ENCODE data around the gene CCDC117. TPM values are rescaled to one million over a fixed set of nuclear protein-coding genes. Genes with fewer than 3 reads are reported as not detected.
A peak's percentile ranks its signal among the peaks of the same experiment; 100 is the strongest.

The CCDC117 gene
- total RNA-seq, 2 donors from 2014 or later: 40.9 TPM

- DNase-seq: no peak
- Histone ChIP-seq H3K9me3 (ENCODE audit: control insufficient read depth, low read length) (no peaks in the 10 kb centered on the region), H3K9ac (ENCODE audit: extremely low read depth, low read length, poor library complexity, severe bottlenecking) (no peak overlapping the region), H3K27me3 (ENCODE audit: control insufficient read depth, insufficient read depth, low read length, poor library complexity, severe bottlenecking) (no peaks in the 10 kb centered on the region), H3K27ac (ENCODE audit: low read depth, low read length) (no peak overlapping the region), H3K4me1 (ENCODE audit: control insufficient read depth, insufficient read depth, low read length) (no peaks in the 10 kb centered on the region), H3K36me3 (ENCODE audit: control insufficient read depth, insufficient read depth, low read length) (peaks cover 64% of the 10 kb centered on the region), H3K4me3 (ENCODE audit: low read length) (no peak overlapping the region)
- 90% methylated on average over 3 of the region's 3 CpGs; no CpG with 5 or more reads in 1 of the 2 experiments for WGBS, 2 experiments (ENCODE audit: insufficient coverage in 1 of 2, insufficient read length in 1 of 2)
- Mint-ChIP-seq H3K27me3 (ENCODE audit: insufficient read depth) (no peaks in the 10 kb centered on the region), H3K9me3 (no peaks in the 10 kb centered on the region), H3K27ac (peak overlapping the region; percentile 87), H3K4me3 (no peak overlapping the region), H3K36me3 (ENCODE audit: low read depth) (peaks cover 60% of the 10 kb centered on the region), H3K4me1 (peaks cover 7% of the 10 kb centered on the region)
- TF ChIP-seq CTCF (conservative IDR thresholded peaks at IDR 0.05): no peak
Measured at GRCh38 chr22:28791841-28792490, 19.5 kb downstream of the CCDC117 start.

GRCh38 chr22:28792491-28793383 is 20.2 kb downstream of the CCDC117 start:
- peaks cover 59% of the 10 kb centered on the region for H3K36me3 Mint-ChIP-seq (ENCODE audit: low read depth)
- TF ChIP-seq CTCF (conservative IDR thresholded peaks at IDR 0.05): no peak
- H3K4me3 Mint-ChIP-seq: no peak overlapping the region
- H3K27ac Mint-ChIP-seq: peak overlapping the region; percentile 87
- Histone ChIP-seq H3K4me1 (ENCODE audit: control insufficient read depth, insufficient read depth, low read length) (no peaks in the 10 kb centered on the region), H3K4me3 (ENCODE audit: low read length) (no peak overlapping the region), H3K27ac (ENCODE audit: low read depth, low read length) (no peak overlapping the region), H3K9me3 (ENCODE audit: control insufficient read depth, low read length) (no peaks in the 10 kb centered on the region), H3K27me3 (ENCODE audit: control insufficient read depth, insufficient read depth, low read length, poor library complexity, severe bottlenecking) (no peaks in the 10 kb centered on the region), H3K36me3 (ENCODE audit: control insufficient read depth, insufficient read depth, low read length) (peaks cover 64% of the 10 kb centered on the region), H3K9ac (ENCODE audit: extremely low read depth, low read length, poor library complexity, severe bottlenecking) (no peak overlapping the region)
- H3K27me3 Mint-ChIP-seq (ENCODE audit: insufficient read depth): no peaks in the 10 kb centered on the region
- no peaks in the 10 kb centered on the region for H3K9me3 Mint-ChIP-seq
- peaks cover 8% of the 10 kb centered on the region for H3K4me1 Mint-ChIP-seq
- DNase-seq: no peak
- 94% methylated on average over 13 to 15 of the region's 15 CpGs for WGBS, 2 experiments (ENCODE audit: insufficient coverage in 1 of 2, insufficient read length in 1 of 2)

- Mint-ChIP-seq H3K36me3 (ENCODE audit: low read depth) (peaks cover 61% of the 10 kb centered on the region), H3K4me3 (no peak overlapping the region), H3K27ac (no peak overlapping the region), H3K4me1 (peaks cover 8% of the 10 kb centered on the region), H3K9me3 (no peaks in the 10 kb centered on the region), H3K27me3 (ENCODE audit: insufficient read depth) (no peaks in the 10 kb centered on the region)
- Histone ChIP-seq H3K4me1 (ENCODE audit: control insufficient read depth, insufficient read depth, low read length) (no peaks in the 10 kb centered on the region), H3K27ac (ENCODE audit: low read depth, low read length) (no peak overlapping the region), H3K4me3 (ENCODE audit: low read length) (peak overlapping the region; percentile 15), H3K9ac (ENCODE audit: extremely low read depth, low read length, poor library complexity, severe bottlenecking) (no peak overlapping the region), H3K36me3 (ENCODE audit: control insufficient read depth, insufficient read depth, low read length) (peaks cover 57% of the 10 kb centered on the region), H3K9me3 (ENCODE audit: control insufficient read depth, low read length) (no peaks in the 10 kb centered on the region), H3K27me3 (ENCODE audit: control insufficient read depth, insufficient read depth, low read length, poor library complexity, severe bottlenecking) (no peaks in the 10 kb centered on the region)
- no peak for TF ChIP-seq CTCF (conservative IDR thresholded peaks at IDR 0.05)
- 80 to 100% methylated on average over 1 to 3 of the region's 4 CpGs for WGBS, 2 experiments (ENCODE audit: insufficient coverage in 1 of 2, insufficient read length in 1 of 2)
- DNase-seq: no peak
Measured at GRCh38 chr22:28793976-28794584, 21.6 kb downstream of the CCDC117 start.

Data from endodermal cell (in vitro differentiated cells).